ENCODE results near the gene TBL3.
A peak's percentile ranks its signal among the peaks of the same experiment; 100 is the strongest.
"Not testable (repeated sequence)": the region's sequence is repeated elsewhere in the genome, so short reads cannot be mapped to it uniquely, and the experiment has no call there.

Gene TBL3

GRCh38 chr16:2001035-2001434 is 29.2 kb downstream of the TBL3 start:
- DNase-seq (ENCODE audit: low spot score), result no peak

GRCh38 chr16:2001456-2002355 is 29.9 kb downstream of the TBL3 start:
- DNase-seq (ENCODE audit: low spot score), result no peak

GRCh38 chr16:2002406-2003230 is 30.8 kb downstream of the TBL3 start:
- DNase-seq (ENCODE audit: low spot score), result no peak

- DNase-seq (ENCODE audit: low spot score), result no peak
Observed at GRCh38 chr16:2003231-2003826, 31.5 kb downstream of the TBL3 start.

GRCh38 chr16:2003827-2004641 is 32.2 kb downstream of the TBL3 start:
- peak; percentile 79 for DNase-seq (ENCODE audit: low spot score)

- no peak for DNase-seq (ENCODE audit: low spot score)
Observed at GRCh38 chr16:2004795-2005517, 33.1 kb downstream of the TBL3 start.

GRCh38 chr16:2005646-2006045 is 33.8 kb downstream of the TBL3 start:
- no peak for DNase-seq (ENCODE audit: low spot score)

GRCh38 chr16:2006317-2006716 is 34.5 kb downstream of the TBL3 start:
- no peak for DNase-seq (ENCODE audit: low spot score)

- no peak for DNase-seq (ENCODE audit: low spot score)
Observed at GRCh38 chr16:2007081-2007836, 35.4 kb downstream of the TBL3 start.

- no peak for DNase-seq (ENCODE audit: low spot score)
Observed at GRCh38 chr16:2008009-2008526, 36.2 kb downstream of the TBL3 start.

GRCh38 chr16:2008631-2009163 is 36.8 kb downstream of the TBL3 start:
- no peak for DNase-seq (ENCODE audit: low spot score)

- DNase-seq (ENCODE audit: low spot score), result no peak
Observed at GRCh38 chr16:2009164-2009711, 37.4 kb downstream of the TBL3 start.

GRCh38 chr16:2009791-2010510 is 38.1 kb downstream of the TBL3 start, which contains the start of gene ZNF598:
ZNF598 (minus strand) TSS chr16:2009821.
- peak; percentile 68 for DNase-seq (ENCODE audit: low spot score)

GRCh38 chr16:2011726-2012125 is 39.9 kb downstream of the TBL3 start:
- DNase-seq (ENCODE audit: low spot score), result not testable (repeated sequence)

- no peak for DNase-seq (ENCODE audit: low spot score)
Observed at GRCh38 chr16:2013527-2013926, 41.7 kb downstream of the TBL3 start.

- DNase-seq (ENCODE audit: low spot score), result no peak
Observed at GRCh38 chr16:2015117-2015946, 43.5 kb downstream of the TBL3 start.

- DNase-seq (ENCODE audit: low spot score), result no peak
Observed at GRCh38 chr16:2015947-2016208, 44.0 kb downstream of the TBL3 start.

GRCh38 chr16:2016407-2016922 is 44.6 kb downstream of the TBL3 start:
- no peak for DNase-seq (ENCODE audit: low spot score)

Data from CD4-positive, alpha-beta T cell treated with Interleukin-6 at 100 ng/mL for 8 hours (primary cell).